ENCODE measurements around the gene HHIPL2.

Gene HHIPL2

DNA sequence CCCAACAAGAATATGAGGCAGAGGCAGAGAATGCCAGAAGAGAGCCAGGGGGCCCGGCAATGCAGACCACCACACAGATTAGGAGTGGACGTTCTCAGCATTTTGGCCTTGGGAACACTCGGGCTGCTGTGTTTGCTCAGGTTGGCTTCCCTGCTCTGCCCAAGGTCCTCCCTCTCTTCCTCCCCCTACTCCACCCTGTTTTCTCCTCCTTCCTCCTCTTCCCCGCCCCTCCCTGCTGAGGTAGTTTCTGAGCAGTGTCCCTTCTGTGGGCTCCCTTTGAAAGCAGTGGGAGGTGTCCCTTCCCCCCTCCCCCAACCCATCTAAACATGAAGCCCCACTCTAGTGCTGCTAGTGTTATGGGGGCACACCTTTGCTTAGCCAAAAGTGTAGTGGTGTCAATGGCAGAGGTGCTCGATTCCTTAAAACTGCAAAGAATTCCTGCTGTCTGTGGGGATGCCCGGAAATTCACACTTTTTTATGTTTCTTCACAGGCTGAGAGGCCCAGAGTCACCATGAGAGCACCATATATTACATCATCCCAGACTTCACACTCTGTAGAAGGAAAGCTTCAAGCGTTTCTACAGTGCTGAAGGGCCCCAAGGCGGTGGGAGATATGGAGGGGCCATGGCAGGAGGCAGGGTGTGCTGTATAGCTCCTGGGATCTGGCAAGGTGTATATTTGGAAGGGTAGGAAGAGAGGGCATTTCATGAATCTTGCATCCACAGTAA, at the start of gene HHIPL2:
Gene HHIPL2, minus strand, starts transcription at position 161 of the 728 bp plus-strand sequence. Its CDS starts 60 bp downstream, at position 101.
- DNase-seq (ENCODE audit: low read depth in 2 of 2) = no peak

DNA sequence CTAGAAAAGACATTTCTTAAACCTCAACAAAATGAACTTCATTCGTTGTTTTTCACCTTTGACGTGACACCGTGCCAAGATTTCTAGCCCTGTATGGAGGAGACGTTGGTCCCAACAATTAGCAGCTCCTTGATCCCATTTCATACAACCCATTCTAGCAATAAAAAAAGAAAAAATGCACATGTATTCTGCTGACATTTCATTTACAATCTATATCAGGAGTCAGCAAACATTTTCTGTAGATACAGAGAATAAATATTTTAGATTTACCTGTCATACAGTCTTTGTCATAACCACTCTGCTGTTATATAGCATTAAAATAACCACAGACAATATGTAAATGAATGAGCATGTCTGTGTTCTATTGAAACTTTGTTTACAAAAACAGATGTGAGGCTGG, 48.8 kb upstream of the HHIPL2 start:
- no peak for DNase-seq (ENCODE audit: low read depth in 2 of 2)

DNA sequence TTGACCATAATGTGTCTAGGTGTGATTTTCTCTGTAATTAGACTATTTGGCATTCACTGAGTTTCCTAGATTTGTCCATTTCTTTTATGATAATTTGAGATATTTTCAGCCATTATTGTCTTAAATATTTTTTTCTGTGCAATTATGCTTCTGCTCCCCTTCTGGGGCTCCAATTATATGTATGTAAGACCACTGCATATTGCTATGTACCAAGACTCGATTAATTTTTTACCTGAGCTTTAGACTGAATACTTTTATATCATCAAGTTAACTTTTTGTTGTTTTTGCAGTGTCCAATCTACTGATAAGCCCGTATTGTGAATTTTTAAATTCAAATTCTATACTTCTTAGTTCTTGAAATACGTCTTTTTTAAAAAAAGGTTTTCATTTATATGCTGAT, 46.9 kb upstream of the HHIPL2 start:
- no peak for DNase-seq (ENCODE audit: low read depth in 2 of 2)

DNA sequence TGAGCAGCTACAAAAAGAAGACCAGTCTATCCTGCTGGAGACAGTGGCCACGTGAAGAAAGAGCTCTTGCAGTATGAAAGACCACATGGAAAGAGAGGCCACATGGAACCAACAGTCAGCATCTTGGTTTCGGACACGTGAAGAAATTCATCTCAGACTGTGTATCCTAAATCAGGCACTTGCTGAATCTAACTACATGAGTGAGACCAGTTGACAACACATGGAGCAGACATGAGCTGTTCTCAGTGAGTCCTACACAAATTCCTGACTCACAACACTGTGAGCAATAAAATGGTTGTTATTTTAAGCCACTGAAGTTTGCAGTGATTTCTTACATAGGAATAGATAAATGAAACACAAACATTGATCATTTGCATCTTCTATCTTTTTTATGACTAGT, 44.3 kb upstream of the HHIPL2 start:
- DNase-seq (ENCODE audit: low read depth in 2 of 2) = no peak

DNA sequence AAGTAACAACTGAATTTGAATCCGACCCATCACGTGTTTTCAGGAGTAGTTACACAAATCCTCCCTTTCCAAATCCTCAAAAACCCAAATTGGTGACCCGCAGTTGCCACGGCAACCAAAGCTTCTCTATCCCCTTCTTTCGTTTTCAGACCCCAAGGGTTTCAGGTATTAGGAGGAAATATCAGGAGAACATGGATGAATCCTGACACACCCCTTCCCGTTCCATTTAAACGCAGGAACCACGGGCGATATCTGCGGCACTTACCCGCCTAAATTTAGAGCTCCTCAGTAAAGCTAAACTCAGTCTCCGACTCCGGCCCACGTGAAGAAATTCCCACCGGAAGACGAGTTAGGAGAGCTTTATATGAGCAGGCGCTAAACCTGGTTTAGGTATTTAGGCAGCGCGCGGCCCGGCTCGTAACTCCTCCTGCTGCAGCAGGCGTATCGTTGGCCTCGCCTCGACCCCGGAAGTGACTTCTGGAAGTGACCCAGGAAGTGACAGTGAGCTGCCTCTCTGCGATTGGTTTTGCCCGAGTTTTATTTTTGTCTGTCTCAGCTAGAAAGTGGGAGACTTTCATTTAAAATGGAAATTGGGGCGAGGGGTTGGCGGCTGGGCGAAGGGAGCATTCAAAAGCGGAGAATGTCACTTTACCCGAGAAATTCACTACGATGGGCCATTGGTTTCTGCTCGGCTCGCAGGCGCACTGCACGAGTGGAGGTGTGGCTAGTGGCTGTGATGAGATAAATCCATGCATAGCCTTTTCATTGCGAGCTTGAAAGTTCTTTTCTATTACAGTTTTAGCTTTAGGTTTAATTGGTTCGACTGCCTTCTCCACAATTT, 41.8 kb upstream of the HHIPL2 start, which contains the start of gene TAF1A:
Gene TAF1A, minus strand, starts transcription at position 472 of the 841 bp plus-strand sequence.
- peak; percentile 61 to 77 for DNase-seq (ENCODE audit: low read depth in 2 of 2)

DNA sequence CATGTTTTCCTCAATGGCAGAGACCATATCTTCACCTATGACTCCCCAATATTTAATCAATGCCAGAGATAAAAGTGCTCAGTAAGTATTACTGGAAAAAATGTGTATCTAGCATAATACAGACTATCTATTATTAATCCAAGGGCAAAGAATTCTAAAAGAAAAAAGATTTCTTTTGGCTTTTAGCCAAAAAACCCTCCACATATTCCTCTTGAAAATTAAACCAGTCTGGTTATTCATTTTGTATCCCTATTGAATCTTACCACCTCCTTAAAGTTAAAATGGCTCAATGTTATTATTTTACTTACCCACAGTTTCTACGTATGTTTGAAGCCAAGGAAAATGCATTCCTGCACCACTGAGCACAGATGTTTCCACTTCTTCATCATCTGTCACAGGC, 40.2 kb upstream of the HHIPL2 start:
- no peak for DNase-seq (ENCODE audit: low read depth in 2 of 2)

DNA sequence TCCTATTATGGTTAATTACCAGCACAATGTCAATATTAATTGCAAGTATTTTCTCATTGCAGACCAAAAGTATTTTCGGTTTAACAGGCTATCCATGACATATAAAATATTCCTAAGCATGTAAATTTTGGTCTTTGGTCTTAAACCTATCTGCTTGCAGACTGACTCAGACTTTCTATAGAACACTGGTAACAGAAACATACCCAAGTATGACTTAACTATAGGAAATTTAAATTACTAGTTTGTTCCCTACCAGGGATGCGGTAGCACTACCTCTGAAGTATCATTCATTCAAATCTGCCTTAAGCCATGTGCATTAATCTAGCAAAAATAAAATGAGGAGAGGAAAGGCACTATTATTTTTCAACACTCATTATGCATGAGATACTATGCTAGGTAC, 38.9 kb upstream of the HHIPL2 start:
- DNase-seq (ENCODE audit: low read depth in 2 of 2) = no peak

DNA sequence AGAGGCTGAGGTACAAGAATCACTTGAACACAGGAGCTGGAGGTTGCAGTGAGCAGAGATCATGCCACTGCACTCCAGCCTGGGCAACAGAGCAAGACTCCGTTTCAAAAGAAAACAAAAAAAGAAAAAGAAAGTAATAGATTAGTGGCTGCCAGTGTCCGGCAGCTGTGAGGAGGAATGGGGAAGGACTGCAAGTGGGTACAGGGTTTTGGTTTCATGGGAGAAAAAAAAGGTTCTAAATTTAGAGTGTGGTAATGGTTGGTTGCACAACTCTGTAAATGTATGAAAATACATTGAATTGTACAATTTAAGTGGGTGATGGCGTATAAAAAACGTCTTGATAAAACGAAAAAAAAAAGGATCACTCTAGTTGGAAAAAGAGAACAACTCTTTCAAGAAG, 35.2 kb upstream of the HHIPL2 start:
- DNase-seq (ENCODE audit: low read depth in 2 of 2) = no peak

DNA sequence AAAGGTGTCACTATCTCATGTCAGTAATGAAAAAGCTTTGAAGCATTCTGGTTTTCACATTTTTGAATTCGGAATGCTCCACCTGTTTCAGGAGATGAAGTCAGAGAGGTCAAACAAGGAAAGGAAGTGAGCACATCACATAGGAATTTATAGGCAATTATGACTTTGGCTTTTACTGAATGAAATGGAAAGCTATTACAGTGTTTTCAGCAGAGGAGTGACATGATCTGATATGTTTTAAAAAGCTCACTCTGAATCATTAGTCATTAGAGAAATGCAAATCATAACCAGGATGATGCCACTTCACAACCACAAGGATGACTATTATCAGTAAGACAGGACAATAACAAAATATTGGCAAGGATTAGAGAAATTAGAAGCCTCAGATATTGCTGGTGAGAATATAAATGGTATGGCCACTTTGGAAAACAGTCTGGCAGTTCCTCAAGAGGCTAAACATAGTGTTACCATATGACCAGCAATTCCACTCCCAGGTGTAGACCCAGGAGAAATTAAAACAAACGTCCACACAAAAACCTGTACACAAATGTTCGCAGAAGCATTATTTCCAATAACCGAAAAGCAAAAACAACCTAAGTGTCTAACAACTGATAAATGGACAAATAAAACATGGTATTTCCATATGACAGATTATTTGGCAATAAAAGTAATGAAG, 34.3 kb upstream of the HHIPL2 start:
- DNase-seq (ENCODE audit: low read depth in 2 of 2) = no peak

DNA sequence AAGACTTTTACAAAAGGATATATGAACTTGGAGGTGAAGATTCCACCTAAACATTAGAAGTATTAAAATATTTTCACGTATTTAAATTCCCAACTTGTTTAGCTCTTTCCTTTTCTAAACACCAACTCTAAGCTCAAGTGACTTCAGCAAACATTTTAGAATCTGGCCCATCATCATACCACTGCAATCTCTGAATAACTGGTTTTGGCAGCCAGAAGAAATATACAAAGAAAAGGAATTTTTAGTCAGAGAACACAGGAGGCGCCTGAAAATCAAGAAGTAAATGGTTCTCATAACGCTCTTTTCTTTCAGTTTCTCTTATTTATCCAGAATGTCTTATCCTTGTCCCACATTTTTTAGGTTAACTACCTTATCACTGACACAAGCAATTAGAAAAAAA, 31.4 kb upstream of the HHIPL2 start:
- no peak for DNase-seq (ENCODE audit: low read depth in 2 of 2)

DNA sequence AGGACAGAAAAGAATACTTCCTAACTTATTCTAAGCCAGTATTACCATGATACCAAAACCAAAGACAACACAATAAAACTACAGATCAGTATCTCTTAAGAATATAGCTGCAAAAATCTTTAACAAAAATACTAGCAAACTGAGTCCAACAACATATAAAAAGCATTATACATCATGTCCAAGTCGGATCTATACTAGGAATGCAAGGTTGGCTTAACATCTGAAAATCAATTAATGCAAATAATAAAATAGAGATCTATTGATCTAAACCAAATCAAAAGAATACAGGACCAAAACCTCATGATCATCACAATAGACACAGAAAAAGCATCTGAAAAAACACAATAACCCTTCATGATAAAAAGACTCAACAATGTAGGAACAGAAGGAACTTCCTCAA, 22.9 kb upstream of the HHIPL2 start:
- DNase-seq (ENCODE audit: low read depth in 2 of 2) = no peak

DNA sequence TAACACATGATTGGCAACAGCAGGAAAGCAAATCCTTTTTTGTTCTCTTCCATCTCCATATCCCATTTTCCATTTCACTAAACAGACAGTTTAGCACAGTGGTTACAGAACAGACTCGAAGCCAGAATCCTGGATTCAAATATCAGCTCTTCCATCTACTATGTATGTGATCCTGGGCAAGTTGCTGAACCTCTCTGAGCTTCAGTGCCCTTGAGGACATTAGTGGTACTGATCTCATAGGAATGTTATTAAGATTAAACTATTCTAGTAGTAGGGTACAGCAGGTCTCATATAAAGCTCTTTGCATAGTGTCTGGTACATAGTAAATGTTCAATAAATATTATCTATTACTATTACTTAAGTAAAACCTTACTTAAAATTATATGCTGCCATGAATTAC, 13.8 kb upstream of the HHIPL2 start:
- DNase-seq (ENCODE audit: low read depth in 2 of 2) = no peak

DNA sequence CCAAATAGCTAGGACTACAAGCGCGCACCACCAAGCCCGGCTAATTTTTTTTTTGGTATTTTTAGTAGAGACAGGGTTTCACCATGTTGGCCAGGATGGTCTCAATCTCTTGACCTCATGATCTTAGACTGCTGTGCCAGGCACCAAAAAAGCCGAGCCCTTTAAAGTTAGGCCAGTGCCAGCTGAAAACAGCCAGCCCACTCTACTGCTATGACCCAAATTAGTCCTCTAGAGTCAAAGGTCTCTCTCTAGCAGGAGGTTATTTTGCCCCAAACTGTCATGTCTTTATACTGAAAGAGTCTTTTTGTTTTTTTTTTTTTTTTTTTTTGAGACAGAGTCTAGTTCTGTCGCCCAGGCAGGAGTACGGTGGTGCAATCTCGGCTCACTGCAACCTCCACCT, 9.7 kb upstream of the HHIPL2 start:
- DNase-seq (ENCODE audit: low read depth in 2 of 2) = no peak

DNA sequence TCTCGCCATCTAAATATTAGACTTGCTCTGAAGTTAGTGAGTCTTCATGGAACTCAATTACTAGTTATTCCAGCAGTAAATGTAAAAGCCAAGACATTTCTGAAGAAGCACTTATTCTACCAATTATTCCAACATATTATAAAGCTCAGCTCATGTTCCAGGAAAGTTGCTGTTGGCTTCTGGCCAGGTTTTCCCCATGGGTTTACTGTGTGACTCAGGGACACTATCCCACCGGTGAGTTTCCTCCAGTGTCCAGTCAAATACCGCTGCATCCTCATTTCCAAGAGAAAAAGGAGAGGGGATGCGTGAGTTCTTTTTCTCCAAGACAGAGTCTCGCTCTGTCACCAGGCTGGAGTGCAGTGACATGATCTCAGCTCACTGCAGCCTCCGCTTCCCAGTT, 9.2 kb upstream of the HHIPL2 start:
- no peak for DNase-seq (ENCODE audit: low read depth in 2 of 2)

DNA sequence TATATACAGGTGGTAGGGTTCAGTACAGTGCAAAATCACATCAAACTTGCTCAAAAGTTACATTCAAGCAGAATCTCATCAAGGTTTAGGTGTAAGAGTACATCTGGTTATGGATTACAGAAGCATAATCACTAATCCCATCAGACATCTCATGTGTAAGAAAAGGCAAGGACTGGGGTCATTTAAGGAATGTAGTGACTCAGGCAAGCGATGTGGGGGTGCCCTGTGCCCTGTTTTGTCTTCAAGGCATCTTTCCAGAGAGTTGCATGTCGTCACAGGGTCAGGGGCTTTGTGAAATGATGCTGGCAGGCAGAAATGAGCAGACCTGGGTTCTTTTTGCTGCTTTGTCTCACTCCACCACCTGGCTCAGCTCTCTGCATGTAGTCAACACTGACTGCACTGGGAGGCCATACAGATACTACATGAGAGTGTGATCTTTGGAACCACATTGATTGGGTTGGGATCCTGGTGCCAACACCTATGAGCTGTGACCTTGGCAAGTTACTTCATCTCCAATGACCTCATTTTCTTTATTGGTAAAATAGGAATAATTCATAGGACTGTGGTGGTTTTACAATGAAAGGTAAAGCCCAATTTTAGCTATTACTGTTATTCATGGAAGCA, 8.2 kb upstream of the HHIPL2 start:
- DNase-seq (ENCODE audit: low read depth in 2 of 2) = no peak

DNA sequence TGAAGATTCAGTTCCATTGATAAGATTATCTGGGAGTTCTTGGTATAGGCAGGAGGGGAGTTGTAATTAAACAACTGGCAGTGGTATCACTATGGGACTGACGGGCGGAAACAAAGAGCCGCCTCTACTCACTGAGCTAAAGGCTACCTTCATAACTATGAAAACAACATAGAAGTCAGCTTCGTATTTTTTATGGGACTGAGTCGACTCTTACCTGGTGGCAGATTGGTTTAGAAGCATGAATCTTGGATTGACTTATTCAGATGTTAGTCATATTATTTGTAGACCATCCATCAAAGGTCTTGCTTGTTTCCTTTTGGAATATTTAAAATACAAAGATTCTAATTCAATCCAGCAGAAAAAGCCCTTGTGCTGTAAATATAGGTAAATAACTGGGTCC, 6.3 kb upstream of the HHIPL2 start:
- DNase-seq (ENCODE audit: low read depth in 2 of 2) = no peak

DNA sequence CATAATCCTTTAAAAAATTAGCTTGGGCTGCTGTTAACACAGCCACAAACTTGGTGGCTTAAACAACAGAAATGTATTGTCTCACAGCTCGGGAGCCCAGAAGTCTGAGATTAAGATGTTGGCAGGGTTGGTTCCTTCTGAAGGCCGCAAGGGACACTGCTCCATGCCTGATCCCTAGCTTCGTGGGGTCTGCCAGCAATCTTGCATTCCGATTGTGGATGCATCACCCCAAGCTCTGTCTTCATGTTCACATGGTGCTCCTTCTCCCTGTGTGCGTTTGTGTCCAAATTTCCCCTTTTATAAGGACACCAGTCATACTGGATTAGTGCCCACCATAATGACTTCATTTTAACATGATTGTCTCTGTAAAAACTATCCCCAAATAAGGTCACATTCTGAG, 5.0 kb upstream of the HHIPL2 start:
- no peak for DNase-seq (ENCODE audit: low read depth in 2 of 2)

DNA sequence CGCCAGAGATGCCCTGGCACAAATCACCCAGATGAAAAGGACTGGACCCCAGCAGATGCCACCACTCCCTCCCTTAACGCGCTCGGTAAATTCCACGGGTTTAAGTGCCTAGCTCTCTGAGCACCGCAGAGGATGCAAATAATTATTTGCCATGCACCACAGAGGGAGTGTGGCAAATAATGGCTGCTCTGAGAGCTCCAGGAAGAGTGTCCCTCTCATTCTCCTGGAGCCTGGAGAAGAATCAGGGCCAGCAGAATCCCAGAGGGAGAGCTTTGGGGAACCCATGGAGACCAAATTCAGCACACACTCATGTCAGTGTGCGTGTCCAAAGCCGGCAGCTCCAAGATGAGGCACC, 667 bp downstream of the HHIPL2 start:
- no peak for DNase-seq (ENCODE audit: low read depth in 2 of 2)

DNA sequence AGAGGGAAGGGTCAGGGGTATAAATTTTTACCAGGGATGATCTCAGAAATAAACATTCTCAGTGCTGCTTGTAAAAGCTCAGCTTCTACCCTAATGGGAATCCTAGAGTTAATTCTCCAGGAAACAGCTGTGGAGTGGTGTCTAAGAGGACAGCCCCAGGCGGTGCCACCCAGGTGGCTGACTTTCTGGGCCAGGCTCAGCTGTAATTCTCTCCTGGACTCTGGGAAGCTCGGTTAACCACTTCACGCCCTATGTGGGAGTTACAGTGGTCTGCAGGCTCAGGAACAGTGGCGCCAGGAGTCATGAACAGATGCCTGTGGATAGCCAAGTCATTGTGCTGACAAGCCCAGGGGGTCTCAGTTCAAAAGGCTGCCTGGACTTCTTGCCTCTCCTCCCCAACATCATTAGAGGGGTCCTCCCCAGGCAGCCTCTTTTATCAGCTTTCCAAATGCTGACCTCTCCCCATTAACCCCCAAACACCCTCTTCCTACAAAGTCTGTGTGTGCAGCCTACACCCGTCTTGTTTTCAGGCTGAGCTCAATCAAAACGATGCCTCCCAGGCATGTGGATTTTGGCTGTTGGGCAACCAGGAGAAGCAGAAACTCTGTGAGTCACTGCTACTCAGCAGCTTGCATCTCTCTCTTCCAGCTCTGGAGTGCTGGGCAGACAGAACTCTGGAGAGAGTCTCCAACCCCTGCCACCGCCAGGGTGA, 1.2 kb downstream of the HHIPL2 start:
- no peak for DNase-seq (ENCODE audit: low read depth in 2 of 2)

DNA sequence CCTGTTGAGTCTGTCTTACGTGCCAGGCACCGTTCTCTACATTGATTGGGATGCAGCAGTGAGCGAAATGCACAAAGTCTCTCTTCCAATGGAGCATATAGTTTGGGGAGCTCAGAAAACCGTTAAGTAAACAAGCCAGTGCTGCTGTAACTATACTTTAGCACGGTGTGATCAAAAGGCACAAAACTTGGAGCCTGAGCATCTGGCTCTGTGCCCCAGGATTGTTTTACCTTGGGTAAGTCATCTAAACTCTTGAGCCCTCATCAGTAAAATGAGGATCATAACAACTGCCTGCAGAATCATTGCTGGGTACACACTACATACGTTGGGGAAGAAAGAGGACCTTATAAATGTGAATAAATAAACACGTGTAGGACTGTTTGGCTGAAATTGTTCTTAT, 1.8 kb downstream of the HHIPL2 start:
- DNase-seq (ENCODE audit: low read depth in 2 of 2) = no peak

DNA sequence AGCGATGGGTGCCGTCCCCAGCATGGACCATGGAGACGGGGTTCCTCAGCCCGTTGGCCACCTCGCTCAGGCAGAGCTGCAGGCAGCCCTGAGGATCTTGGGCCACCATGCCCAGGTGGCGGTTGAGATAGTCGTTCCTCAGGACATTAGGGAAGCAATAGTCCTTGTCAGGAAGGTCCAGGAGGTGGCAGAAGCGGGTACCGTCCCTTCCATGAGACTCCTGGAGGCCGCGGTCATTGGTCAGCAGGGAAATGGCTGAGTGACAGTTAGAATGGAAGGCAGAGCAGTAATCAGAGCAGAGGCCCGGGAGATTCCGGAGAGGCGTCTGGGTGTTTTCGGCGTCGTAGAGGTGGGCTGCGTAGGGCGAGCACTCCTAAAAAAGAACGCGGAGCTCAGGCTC, 4.1 kb downstream of the HHIPL2 start:
- DNase-seq (ENCODE audit: low read depth in 2 of 2) = no peak

DNA sequence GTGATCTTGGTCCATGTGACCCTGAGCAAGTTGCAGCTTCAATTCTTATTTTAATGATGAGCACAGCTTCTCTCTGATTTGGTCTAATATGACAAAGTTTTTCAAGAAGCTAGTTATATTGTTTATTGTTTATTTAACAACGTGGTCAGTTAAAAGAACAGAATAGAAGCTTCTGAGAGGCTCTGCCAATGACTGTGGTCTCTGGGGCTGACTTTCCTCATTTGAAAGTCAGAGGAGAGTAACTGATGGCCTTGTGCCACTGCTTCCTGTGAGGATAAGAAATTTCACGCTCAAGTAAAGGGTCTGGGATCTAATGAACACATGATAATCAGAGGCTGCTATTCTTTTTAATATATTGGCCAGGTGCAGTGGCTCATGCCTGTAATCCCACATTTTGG, 7.3 kb downstream of the HHIPL2 start:
- DNase-seq (ENCODE audit: low read depth in 2 of 2) = no peak
